NCI-H82 treated with DMSO at 0.1 percent for 48 hours (cell line): ENCODE measurements around the gene ACACA.

Experiments used
- DNase-seq: peaks from one replicate; lab custom pipeline; 2025; ENCODE audit not compliant: unreplicated experiment; lab: John Stamatoyannopoulos, UW

ACACA gene

DNA sequence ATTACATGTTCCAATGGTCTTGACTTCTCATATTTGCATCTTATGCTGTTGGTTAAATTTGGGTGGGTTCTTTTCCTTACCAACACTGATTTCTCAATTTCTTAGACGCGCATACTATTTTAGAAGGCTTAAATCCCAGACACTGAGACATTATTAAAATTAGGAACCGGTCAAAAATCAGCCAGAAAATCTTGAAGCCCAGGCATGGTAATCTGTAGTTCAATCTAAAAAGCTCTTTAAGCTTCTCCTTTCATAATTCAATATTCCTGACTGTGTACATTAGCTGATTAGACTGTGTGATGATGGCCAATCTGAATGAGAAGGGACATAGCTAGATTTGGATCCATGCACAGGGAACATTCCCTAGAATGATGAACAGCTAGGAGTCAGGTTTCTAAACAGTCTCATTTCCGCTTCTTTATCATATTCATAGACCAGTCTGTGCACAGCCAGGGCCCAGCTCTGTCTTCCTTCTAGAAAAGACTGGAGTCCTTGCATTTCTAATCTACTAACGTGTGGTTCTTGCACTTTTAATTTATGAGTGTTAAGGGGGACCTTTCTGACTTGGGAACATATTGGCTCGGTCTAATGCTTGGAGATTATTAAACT lies 268.6 kb downstream of the ACACA start:
- DNase-seq: no peak

DNA sequence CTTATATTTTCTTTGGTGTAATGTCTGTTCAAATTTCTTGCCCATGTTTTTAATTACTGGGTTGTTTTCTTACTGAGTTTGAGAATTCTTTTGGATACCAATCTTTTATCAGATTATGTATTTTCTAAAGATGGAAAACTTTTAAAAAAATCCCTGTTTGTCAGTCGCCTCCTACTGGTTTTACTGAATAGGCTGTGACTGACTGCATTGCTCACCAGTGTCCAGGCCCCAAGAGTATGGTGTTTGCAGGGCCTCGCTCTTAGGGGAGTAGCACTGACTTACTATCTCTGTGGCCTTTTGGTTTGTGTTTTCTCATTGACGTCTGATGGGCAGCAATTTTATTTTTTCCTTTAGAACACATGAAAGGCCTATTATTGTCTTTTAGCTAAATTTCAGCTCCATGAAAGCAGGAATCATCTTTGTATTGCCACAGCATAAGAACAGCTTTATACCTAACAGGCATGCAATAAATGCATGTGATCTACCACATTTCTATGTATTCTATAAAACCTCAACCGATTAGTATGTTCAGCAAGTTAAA lies 269.5 kb downstream of the ACACA start:
- no peak for DNase-seq

DNA sequence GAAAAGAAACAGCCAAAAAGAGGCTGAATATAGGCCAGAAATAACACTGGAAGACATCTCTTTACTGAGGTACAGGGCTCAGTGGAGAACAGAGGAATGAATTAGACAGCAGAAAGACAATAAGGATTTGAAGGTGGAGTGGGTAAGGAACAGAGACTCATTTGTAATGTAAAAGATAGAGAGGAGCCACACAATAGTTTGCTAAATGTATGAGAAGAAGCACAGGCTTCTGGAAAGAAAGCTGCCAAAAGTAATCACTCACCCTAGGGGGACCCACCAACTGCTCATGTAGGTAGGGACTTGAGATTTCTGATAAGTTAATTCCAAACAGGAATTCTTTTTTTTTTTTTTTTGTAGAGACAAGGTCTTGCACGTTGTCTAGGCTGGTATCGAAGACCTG lies 271.1 kb downstream of the ACACA start:
- DNase-seq: no peak

DNA sequence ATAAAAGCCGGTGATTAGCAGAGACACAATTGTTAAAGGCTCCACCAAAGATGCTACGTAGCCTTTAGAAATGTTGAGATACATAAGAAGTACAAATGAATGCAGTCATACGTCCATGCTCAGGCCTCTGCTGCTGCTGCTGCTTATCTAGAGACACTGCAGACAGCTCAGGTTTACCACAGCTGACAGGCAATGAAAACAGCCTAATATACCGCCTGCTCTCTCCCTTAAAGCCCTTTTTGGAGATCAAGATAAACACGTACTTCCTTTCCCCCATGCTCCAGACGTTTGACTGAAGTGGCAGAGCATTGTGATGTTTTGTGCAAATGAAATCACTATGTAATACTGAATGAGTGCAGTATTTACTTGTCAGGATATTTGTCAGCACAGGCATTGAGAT lies 272.6 kb downstream of the ACACA start:
- DNase-seq: no peak

DNA sequence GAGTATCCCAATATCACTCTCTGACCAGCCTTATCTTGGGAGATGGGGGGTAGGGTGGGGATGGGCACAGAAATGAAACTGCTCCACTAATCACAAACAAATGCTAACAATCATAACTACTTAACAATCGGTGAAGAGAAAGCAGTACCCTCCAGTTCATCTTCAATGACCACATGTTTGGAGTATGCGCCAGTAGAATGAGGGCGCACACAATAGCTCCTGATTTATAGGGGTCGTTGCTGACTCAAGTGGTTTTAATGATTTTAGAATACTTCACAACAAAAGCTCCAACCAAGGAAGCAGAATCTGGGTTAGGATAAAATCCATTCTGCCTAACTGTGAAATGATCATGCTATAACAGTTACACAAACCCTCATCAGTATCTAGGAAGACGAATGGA lies 273.5 kb downstream of the ACACA start:
- no peak for DNase-seq

DNA sequence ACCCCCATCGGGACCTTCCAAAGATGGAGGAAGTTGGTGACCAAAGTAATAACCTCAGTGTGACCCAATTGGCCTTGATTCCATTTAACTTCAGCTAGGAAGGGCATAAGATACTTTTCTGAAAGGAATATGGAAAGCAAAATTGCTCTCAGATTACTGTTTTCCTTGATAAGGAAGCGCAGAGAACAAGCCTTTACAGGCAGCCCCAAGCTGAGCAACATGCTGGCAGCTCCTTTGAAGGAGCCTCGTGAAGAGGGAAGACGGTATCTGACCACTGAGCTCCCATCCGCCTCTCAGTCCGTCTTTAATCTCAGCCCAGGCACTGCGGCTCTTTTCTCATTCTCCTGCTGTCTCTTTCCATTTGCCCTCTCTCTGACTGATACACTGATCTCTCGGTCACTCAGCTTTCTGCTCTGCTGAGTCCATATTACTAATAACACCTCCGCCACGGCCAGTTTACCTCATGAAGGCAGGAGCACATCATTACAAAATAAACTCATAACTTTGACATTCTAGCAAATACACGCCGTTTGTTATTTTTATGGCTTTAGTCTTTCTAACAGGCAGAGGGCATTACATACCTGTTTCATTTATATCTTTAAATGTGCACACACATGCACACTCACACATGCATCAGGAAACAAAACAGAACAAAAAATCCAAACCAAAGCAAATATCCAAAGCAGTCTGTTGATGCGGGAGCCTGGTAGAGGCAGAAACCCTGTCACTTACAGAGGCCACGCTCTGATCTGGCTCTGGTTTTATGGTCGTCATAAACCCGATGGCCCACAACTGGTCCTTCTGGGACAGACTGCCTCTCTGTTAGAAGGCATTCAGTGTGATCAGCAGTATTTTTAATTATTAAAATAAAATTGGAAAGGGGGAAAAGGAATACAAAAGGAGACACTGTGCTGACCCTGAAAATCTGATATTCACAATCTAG lies 274.7 kb downstream of the ACACA start:
- DNase-seq: no peak

DNA sequence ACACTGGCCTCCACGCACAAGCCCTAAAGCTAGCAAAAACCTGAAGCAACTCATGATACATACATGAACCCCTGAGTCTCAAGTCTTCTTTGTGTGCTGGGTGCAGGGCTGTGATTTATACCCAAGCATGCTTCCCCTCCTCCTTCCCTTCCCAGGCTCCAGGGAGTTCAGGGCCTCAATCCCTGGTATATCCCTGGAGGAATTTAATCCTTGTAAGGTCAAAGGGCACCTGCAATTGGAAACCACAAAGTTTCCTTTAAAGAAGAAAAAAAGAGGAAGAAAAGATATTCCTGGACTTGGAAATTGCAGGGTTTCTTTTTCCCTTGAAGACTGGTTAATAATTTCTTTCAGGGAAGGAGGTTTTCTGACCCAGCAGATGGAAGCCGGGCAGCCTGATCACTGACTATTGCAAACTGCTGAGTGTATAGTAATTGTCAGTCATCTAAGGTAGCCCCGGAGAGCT lies 275.6 kb downstream of the ACACA start:
- DNase-seq: peak; percentile 4

DNA sequence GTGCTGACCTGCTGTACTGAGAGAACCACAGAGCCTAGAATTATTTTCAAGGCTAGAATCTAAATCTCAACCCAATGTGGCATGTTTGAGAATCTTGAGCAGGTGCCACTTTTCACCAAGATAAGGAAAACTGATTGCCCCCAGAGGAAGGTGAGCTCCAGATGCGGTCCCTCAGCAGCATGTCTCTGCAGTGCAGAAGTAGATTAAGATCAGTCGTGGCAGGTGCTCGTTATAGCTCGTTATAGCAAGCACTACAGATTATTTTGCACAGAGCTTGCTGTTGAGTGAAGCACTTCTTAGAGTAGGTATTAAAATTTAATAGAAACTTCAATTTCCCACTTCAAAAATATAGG lies 281.8 kb downstream of the ACACA start:
- DNase-seq: no peak

DNA sequence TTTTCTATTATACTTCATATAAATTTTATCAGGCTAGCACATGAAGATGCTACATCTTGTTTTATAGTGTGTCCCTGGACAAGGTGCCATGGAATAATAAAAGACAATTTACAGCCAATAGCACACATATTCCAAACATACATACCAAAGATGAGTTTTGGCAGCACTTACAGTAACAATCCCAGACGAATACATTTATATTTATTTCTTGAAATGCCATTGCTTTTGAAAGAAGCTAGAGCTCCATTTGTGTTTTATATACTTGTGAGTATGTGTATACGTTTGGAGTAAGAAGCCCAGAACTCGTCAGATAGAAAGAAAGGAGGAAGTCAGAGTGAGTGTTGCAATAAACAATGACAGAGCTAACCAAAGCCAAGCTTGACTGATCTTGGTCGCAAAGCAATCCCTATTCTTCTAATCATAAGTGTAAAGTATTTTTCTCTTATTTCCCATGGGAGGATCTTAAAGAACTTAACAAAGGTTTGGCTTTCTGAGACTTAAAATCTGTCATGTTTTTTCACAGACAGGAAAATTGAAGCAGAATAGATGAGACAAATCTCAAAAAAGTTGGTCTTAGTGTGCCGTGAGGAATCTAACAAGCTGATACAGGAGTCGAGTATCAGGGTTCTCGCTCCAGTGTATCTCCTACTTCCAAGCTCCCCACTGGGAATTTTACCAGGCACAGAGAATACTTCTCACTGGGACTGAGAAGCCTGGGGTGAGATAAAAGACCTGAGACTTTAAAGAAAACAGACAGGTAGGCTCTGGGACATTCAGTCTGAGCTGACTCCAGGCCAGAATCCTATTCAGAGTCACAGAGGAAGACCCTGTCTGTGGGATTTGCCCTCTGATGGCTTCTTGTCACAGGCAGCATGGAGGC lies 282.5 kb downstream of the ACACA start:
- DNase-seq: no peak

DNA sequence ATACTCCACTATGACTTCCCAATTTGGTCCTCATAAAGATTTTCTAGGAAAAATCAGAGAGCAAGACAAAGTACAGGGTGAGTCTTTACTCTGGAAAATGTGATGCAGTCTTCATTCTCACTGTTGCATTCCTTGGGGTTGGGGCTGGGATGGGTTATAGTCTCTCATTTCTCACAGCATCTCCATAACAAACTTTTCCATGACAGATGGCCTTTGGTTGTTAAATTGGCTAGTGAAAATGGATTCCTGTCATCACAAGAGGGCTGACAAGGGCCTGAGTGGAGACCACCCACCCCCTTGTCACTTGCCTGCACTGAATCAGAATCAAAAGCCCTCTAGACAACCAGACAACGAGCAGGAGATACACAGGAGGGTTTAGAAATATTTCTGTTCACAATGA lies 283.2 kb downstream of the ACACA start:
- no peak for DNase-seq

DNA sequence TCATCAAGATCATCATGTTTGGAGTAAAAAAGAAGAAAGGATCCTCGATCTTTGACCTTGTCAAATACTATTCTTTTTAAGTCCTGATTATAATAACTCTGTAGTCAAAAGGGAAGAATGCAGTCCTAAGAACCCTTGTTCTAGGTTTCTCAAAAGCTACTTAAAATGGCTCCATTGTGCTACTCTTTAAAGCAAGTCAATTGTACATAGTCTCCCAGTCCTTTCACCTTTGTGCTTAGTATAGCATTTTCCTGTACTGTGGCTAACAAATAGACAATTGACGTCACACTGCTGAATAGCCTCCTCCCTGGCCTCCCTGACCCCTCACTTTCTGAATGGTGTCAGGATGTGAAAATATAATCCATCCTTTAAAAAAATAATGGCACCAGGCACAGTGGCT lies 285.0 kb downstream of the ACACA start:
- no peak for DNase-seq

DNA sequence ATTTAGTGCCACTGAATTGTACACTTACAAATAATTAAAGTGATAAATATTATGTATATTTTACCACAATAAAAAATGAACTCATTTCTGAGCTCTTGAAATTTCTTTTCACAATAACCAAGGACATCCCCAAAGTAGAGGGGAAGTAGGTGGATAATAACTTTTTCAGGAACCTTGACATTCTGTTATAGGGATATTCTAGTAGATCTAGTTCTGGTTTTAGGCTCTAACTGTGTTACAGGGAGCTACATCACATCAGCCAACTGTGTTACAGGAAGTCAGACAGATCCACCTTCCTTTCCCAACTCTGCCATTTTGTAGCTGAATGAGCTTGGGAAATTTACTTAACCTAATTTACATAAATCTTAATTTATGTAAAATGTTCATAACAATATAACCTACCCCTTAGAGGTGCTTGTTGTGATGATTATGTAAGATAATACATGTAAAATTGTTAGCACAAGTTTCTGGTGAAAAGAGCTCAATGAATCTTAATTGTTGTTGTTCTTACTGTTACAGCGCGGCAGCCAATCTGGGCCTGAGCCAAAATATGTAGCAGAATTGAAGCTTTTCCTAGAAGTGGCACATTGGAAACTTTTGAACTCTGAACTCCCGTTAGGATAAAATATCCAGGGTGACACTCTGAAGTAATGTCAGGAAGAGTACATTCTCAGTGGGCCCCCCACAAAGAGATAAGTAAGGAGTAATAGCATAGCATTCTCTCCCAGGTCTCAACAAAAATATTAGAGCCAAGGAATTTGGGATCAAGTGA lies 288.1 kb downstream of the ACACA start:
- DNase-seq: no peak

DNA sequence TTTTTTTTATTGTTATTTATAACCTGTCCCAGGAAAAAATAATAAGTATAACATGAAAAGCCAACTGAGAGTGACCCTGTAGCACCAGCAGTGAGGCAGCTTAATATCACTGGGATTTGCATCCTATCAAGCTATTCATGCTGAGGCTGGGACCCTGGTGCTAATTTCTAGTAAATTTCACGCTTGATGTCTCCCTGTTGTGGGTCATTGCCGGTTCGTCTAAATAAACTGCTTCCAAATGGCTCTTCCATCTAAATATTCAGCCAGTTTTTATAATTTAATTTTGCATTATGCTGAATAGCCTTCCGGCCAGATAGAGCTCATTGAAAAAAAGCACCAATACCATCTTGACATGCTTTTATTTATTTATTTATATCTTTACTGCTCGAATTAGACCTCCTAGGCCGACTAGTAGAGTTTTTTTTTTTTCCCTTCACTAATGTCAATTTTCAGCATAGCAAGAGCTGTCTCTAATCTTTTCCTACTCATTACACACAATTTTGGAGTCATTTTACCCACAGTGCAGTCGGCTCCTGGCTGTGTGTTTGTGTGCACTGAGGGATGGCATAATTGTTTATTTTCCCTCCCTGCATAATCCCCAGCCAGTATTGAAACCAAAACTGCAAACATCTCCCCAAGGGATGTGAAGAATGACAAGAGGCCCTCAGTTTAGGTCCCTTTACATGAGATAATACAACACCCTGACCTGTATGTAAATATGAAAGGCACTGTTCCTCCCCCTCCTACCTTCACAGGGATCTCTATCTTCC lies 289.1 kb downstream of the ACACA start:
- no peak for DNase-seq

DNA sequence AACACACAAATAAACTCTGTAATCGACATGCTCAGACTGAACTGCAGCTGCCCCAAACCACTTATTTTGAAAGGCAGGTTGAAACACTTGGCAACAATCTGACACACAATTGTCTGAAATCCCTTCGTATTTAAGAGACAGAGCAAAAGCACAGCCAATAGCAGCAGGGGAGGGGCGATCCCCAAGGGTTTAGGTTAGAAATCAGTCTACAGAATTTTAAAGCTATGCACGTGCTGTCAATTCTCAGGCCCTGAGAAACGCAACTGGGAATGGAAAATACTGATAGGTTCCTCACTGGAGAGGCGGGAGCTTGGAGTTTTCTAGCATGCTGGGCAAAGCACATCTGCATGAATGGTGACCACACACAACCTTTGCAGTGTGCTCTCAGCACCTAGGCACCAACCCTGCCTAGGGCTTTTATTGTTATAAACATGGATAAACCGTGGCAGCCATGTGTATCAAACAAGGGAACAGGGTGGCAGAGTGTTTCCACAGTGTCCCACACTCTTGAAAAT lies 289.9 kb downstream of the ACACA start:
- DNase-seq: no peak

DNA sequence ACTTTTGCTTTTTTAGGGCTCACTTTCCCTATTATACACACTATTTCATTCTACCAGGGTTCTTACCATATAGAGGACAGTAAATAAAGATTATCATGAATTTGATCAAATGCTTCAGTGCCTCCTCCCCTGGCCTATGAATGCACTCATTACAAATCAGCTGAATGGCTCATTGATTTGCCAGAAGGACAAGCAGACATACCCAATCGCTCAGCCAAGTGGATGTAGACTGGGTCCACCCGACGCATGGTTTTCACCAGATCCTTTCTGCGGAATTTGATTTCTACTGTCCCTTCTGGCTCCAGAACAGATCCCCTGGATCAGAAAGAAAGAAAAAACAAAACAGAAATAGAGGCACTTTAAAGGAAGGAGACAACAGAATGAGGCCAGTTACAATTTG lies 295.3 kb downstream of the ACACA start:
- DNase-seq: no peak

DNA sequence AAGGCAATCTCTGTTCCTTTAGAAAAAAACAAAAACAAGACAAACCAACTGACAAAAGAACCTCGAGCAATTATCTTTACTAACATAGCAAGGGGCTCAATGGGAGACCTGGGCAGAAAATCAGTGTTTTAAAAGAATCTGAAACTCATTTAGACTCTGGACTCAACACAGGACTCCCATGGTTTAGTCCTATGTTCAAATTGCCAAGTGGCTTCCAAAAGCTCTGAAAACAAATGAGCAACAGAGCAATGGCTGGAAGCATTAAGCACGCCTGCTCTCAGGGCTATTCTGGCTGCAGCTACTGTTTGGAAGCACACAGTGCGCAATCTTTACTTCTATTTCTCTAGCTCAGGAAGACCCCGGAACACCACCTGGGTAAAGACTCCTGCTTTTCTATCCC lies 295.9 kb downstream of the ACACA start:
- no peak for DNase-seq

DNA sequence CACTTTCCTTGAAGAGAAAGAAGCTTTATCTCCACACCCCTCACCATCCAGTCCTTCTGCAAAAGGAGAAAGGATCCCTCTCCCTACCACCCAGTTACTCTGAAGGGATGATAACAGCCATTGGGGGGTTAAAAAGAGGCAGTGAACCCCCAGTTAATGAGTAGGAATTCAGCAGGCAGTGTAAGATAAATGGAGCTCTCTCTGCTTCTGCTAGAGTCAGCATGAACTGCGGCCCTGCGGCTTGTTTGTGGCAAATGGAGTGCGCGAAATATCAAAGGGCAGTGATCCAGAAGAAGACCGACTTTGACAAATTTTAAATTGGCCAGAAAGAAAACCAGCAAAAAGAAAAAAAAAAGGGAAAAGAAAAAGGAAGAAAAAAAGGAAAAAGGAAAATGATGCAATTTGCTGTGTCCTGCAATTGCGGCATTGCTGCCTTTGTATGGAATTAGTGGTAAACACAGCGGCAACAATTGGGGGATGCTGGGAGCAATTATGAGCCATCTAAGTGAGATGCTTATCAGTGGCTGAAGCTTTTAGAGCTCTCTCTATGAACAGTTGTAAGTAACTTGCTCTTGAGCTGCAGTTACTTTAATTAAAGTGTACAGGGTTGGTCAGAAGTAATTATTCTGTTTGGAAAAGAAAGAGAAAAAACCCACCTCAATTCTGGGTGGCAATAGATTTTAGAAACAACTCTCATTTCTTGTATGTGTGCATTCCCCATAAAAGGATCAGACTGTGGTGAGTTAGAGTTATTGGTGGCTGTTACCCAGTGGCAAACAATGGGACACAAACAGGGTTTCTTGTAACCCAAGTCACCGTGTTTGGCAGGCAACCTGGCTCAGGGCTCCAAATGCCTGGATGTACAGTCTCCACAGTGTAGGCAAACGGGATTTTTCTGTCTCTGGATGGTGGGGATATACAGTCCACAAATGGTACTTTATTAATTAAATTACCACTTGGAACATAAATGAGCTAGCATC lies 296.6 kb downstream of the ACACA start:
- no peak for DNase-seq

DNA sequence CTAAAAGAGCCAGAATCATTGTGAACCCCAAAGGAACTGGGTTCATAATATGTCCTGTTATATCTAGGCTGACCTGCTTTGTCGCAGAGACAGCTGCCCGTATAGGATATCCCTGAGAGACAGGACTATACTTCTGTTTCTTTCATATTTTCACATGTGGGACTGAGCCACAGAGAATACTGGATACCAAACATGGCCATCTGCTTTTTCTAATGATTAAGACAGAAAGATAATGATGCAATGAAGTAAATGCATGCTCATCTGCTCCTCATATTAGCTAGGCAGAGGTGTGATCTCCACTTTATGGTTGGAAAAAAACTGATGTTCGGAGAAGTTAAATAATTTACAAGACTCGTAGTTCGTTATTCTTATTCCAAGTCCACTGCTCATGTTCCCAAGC lies 297.5 kb downstream of the ACACA start:
- DNase-seq: no peak
